Trophoblast cell (in vitro differentiated cells and primary cell): Measurements from ENCODE around the gene DNAJB11.
"Not testable (repeated sequence)": the region's sequence is repeated elsewhere in the genome, so short reads cannot be mapped to it uniquely, and the experiment has no call there.

Experiments used
- DNase-seq, 2 donors: peaks; one replicate each; pipeline ENCODE4 v3.0.0-alpha.2; 2016
- H2AFZ ChIP-seq: 2 replicates; pipeline ENCODE4 v1.6.1; 2013; ENCODE audit warnings: low read length, moderate library complexity, mild to moderate bottlenecking; ENCODE audit not compliant: insufficient read depth, poor library complexity
- H2AK5ac ChIP-seq: 2 replicates; pipeline ENCODE4 v1.6.1; 2013; ENCODE audit warnings: mild to moderate bottlenecking, low read length
- H2BK120ac ChIP-seq: 2 replicates; pipeline ENCODE4 v1.6.1; 2013; ENCODE audit warnings: low read length, mild to moderate bottlenecking, moderate library complexity; ENCODE audit not compliant: insufficient read depth, poor library complexity
- H2BK12ac ChIP-seq: 2 replicates; pipeline ENCODE4 v1.6.1; 2013; ENCODE audit warnings: mild to moderate bottlenecking, low read length, moderate library complexity
- H2BK5ac ChIP-seq: 2 replicates; pipeline ENCODE4 v1.6.1; 2013; ENCODE audit warnings: low read length, low read depth, moderate library complexity, mild to moderate bottlenecking; ENCODE audit not compliant: poor library complexity
- H3K14ac ChIP-seq: 2 replicates; pipeline ENCODE4 v1.6.1; 2013; ENCODE audit warnings: mild to moderate bottlenecking, low read length
- H3K18ac ChIP-seq: 2 replicates; pipeline ENCODE4 v1.6.1; 2013; ENCODE audit warnings: mild to moderate bottlenecking, low read length
- H3K23ac ChIP-seq: 2 replicates; pipeline ENCODE4 v1.6.1; 2013; ENCODE audit warnings: low read length
- H3K27ac ChIP-seq: 2 replicates; pipeline ENCODE4 v1.5.1; 2013; ENCODE audit warnings: low read depth, mild to moderate bottlenecking, inconsistent platforms, low read length, moderate library complexity
- H3K27me3 ChIP-seq: 2 replicates; pipeline ENCODE4 v1.6.1; 2013; ENCODE audit warnings: inconsistent platforms, mild to moderate bottlenecking, low read length, moderate library complexity; ENCODE audit not compliant: insufficient read depth
- H3K36me3 ChIP-seq, 2 experiments: 1 replicate in 1 of 2; 2 replicates in 1 of 2; pipeline ENCODE4 v1.6.1; 2013; ENCODE audit warnings: low read length in 2 of 2, mild to moderate bottlenecking in 2 of 2, moderate library complexity in 1 of 2; ENCODE audit not compliant: insufficient read depth in 2 of 2, control insufficient read depth in 1 of 2
- H3K4ac ChIP-seq: 2 replicates; pipeline ENCODE4 v1.6.1; 2013; ENCODE audit warnings: low read depth, mild to moderate bottlenecking, low read length, moderate library complexity
- H3K4me1 ChIP-seq, 2 experiments: 1 replicate in 1 of 2; 2 replicates in 1 of 2; pipeline ENCODE4 v1.6.1; 2013; ENCODE audit warnings: low read length in 2 of 2, mild to moderate bottlenecking in 2 of 2, moderate library complexity in 1 of 2; ENCODE audit not compliant: insufficient read depth in 2 of 2, control insufficient read depth in 1 of 2
- H3K4me2 ChIP-seq: 2 replicates; pipeline ENCODE4 v1.6.1; 2013; ENCODE audit warnings: inconsistent platforms, mild to moderate bottlenecking, low read length, moderate library complexity
- H3K4me3 ChIP-seq: 2 replicates; pipeline ENCODE4 v1.5.1; 2013; ENCODE audit warnings: mild to moderate bottlenecking, low read depth, low read length, inconsistent platforms
- H3K79me1 ChIP-seq: one replicate; pipeline ENCODE4 v1.6.1; 2013; ENCODE audit warnings: low read length
- H3K79me2 ChIP-seq: 2 replicates; pipeline ENCODE4 v1.6.1; 2013; ENCODE audit warnings: low read length, mild to moderate bottlenecking; ENCODE audit not compliant: control insufficient read depth, insufficient read depth, poor library complexity
- H3K9ac ChIP-seq: 2 replicates; pipeline ENCODE4 v1.6.1; 2013; ENCODE audit warnings: mild to moderate bottlenecking, low read length
- H3K9me3 ChIP-seq: 2 replicates; pipeline ENCODE4 v1.6.1; 2013; ENCODE audit warnings: low read depth, mild to moderate bottlenecking, control low read depth, inconsistent platforms, low read length; ENCODE audit not compliant: insufficient read depth
- H4K12ac ChIP-seq: 2 replicates; pipeline ENCODE4 v1.6.1; 2013; ENCODE audit warnings: low read depth, mild to moderate bottlenecking, low read length, moderate library complexity
- H4K8ac ChIP-seq: 2 replicates; pipeline ENCODE4 v1.6.1; 2013; ENCODE audit warnings: low read depth, mild to moderate bottlenecking, low read length, moderate library complexity
- H4K91ac ChIP-seq: one replicate; pipeline ENCODE4 v1.6.1; 2013; ENCODE audit warnings: low read depth, mild to moderate bottlenecking, low read length, moderate library complexity
- WGBS: extraction: QIAGEN DNeasy Blood & Tissue Kit; methylation state at CpG from one replicate; pipeline ENCODE4 v1.1.7; 2013; ENCODE audit warnings: missing lambda C conversion rate; ENCODE audit not compliant: insufficient read length, insufficient coverage; ENCODE audit errors: extremely low coverage; 5-methylcytosine and 5-hydroxymethylcytosine counted together

DNAJB11 gene

GRCh38 chr3:186564586-186564985 lies 5.9 kb upstream of the DNAJB11 start:
- DNase-seq = no peak
- H3K36me3 ChIP-seq = peaks cover 0 to 1% of the 10 kb centered on the region in 2 experiments
- H3K4me1 ChIP-seq = peaks cover 0 to 3% of the 10 kb centered on the region in 2 experiments
- H3K9ac ChIP-seq = no peak overlapping the region
- H4K12ac ChIP-seq = no peak overlapping the region
- H3K79me2 ChIP-seq = peaks cover 3% of the 10 kb centered on the region
- H3K18ac ChIP-seq = no peak overlapping the region
- H2BK120ac ChIP-seq = no peak overlapping the region
- no peak overlapping the region for H3K14ac ChIP-seq
- H4K91ac ChIP-seq = no peak overlapping the region
- no peaks in the 10 kb centered on the region for H3K27me3 ChIP-seq
- H2BK5ac ChIP-seq = no peak overlapping the region
- peaks cover 2% of the 10 kb centered on the region for H3K9me3 ChIP-seq
- no peak overlapping the region for H2AFZ ChIP-seq
- H3K4ac ChIP-seq = no peak overlapping the region
- no peak overlapping the region for H4K8ac ChIP-seq
- H3K23ac ChIP-seq = no peak overlapping the region
- H3K4me2 ChIP-seq = no peak overlapping the region
- H3K4me3 ChIP-seq = no peak overlapping the region
- no peak overlapping the region for H2AK5ac ChIP-seq
- H3K79me1 ChIP-seq = peaks cover 4% of the 10 kb centered on the region
- no peak overlapping the region for H3K27ac ChIP-seq
- H2BK12ac ChIP-seq = no peak overlapping the region

- H3K27ac ChIP-seq = peak overlapping the region; percentile 84
- H3K14ac ChIP-seq = peak overlapping the region; percentile 94
- no peak overlapping the region for H3K23ac ChIP-seq
- peak overlapping the region; percentile 87 for H4K91ac ChIP-seq
- peak overlapping the region; percentile 68 for H3K4ac ChIP-seq
- peaks cover 3 to 9% of the 10 kb centered on the region in 2 experiments for H3K4me1 ChIP-seq
- H2AK5ac ChIP-seq = peak overlapping the region; percentile 16
- H3K4me2 ChIP-seq = peak overlapping the region; percentile 99
- H4K12ac ChIP-seq = peak overlapping the region; percentile 94
- peak overlapping the region; percentile 56 for H2BK120ac ChIP-seq
- no peaks in the 10 kb centered on the region for H3K27me3 ChIP-seq
- peak overlapping the region; percentile 89 for H3K9ac ChIP-seq
- no peak overlapping the region for H2BK12ac ChIP-seq
- H3K4me3 ChIP-seq = peak overlapping the region; percentile 94
- peaks cover 0 to 1% of the 10 kb centered on the region in 2 experiments for H3K36me3 ChIP-seq
- peaks cover 11% of the 10 kb centered on the region for H3K79me2 ChIP-seq
- H2AFZ ChIP-seq = peak overlapping the region; percentile 96
- peaks cover 7% of the 10 kb centered on the region for H3K79me1 ChIP-seq
- peak in 1 of 2 donors; percentile 2 for DNase-seq
- no CpG with 5 or more reads among the region's 14 CpGs for WGBS
- peaks cover 5% of the 10 kb centered on the region for H3K9me3 ChIP-seq
- H4K8ac ChIP-seq = peak overlapping the region; percentile 96
- peak overlapping the region; percentile 94 for H3K18ac ChIP-seq
- H2BK5ac ChIP-seq = peak overlapping the region; percentile 92
These were observed 3.8 kb upstream of the DNAJB11 start for GRCh38 chr3:186566772-186567071.

DNA sequence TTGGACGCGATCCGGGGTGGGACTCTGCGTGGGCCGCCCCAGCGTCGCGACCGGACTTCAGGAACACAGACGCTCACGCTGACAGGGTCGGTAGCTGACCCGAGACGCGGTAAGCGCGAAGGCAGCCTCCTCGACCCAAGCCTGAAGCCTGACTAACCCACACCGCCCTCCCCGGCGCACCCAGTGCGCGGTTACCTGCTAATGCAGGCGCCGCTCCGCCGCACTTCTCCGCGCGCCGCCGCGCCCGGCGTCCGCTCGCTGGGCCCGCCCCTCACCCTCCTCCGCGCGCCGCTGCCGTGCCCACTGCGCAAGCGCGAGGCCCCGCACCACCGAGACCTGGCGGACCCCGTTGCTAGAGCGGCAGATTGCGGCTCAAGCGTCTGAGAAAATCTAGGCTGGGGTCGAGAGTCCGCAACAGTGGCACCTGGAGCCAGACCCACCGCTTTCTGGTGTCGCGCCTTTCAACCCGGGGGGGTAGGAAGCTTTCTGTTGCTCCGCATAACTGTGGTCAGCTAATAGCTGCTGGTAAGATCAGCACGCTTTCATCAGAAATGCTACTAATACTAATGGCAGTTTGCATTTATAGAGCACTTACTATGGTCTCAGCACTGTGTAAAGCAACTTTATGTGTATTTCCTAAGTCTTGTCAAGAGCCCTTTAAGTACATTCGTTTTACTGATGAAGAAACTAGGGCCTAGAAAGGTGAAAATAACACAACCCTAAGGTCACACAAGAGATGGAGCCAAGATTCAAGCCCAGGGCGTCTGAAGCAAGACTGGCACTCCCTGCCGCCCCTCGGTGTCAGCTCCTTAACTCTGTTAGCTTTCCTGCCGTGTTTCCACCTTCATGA lies 3.2 kb upstream of the DNAJB11 start, which contains the start of gene TBCCD1:
TSS of gene TBCCD1 (minus strand) at position 268 of the 850 bp plus-strand sequence. CDS start 3,010 bp downstream, outside the sequence.
- Histone ChIP-seq H3K9me3 (peaks cover 5% of the 10 kb centered on the region), H3K14ac (peak within 1 kb of the TSS; percentile 94), H3K79me1 (peaks cover 7% of the 10 kb centered on the region), H3K9ac (peak within 1 kb of the TSS; percentile 89), H2BK120ac (peak within 1 kb of the TSS; percentile 58), H3K79me2 (peaks cover 11% of the 10 kb centered on the region), H3K18ac (peak within 1 kb of the TSS; percentile 94), H2AFZ (peak within 1 kb of the TSS; percentile 96), H2BK5ac (peak within 1 kb of the TSS; percentile 92), H3K27me3 (no peaks in the 10 kb centered on the region), H3K27ac (peak within 1 kb of the TSS; percentile 84), H4K91ac (peak within 1 kb of the TSS; percentile 87), H2BK12ac (no peak within 1 kb of the TSS), H3K4me2 (peak within 1 kb of the TSS; percentile 99), H3K23ac (no peak within 1 kb of the TSS), H2AK5ac (peak within 1 kb of the TSS; percentile 83), H3K4me1 (peaks cover 3 to 9% of the 10 kb centered on the region in 2 experiments), H4K12ac (peak within 1 kb of the TSS; percentile 94), H3K4me3 (peak within 1 kb of the TSS; percentile 94), H3K4ac (peak within 1 kb of the TSS; percentile 68), H4K8ac (peak within 1 kb of the TSS; percentile 96), H3K36me3 (peaks cover 0 to 1% of the 10 kb centered on the region in 2 experiments)
- peak; percentile 88 to 96 for DNase-seq
- WGBS = no CpG with 5 or more reads among the region's 66 CpGs

DNA sequence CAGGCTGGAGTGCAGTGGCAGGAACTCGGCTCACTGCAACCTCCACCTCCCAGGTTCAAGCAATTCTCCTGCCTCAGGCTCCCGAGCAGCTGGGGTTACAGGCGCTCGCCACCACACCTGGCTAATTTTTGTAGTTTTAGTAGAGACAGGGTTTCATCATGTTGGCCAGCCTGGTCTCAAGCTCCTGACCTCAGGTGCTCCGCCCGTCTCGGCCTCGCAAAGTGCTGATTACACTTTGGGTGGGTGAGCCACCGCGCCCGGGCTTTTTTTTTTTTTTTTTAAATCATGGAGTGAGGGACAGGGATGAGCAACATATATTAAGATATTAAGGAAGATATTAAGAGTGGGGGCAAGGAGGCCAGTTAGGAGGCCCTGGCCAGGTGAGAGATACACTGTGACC lies 1.2 kb upstream of the DNAJB11 start:
- not testable (repeated sequence) for H3K9ac ChIP-seq, H3K9me3 ChIP-seq, H4K12ac ChIP-seq, H3K27me3 ChIP-seq, H2BK5ac ChIP-seq, H3K23ac ChIP-seq, H3K14ac ChIP-seq, DNase-seq, H4K8ac ChIP-seq, H3K4me1 ChIP-seq, H3K27ac ChIP-seq, H3K4me3 ChIP-seq, H3K4ac ChIP-seq, H3K18ac ChIP-seq, H2AK5ac ChIP-seq, H3K36me3 ChIP-seq, H4K91ac ChIP-seq, H3K79me1 ChIP-seq, H2BK12ac ChIP-seq, H2AFZ ChIP-seq, H2BK120ac ChIP-seq
- peak overlapping the region; percentile 95 for H3K4me2 ChIP-seq
- WGBS = no CpG with 5 or more reads among the region's 11 CpGs
- H3K79me2 ChIP-seq = peaks cover 11% of the 10 kb centered on the region
